MG63 (cell line): Measurements from ENCODE around the gene CAPN12. TPM values are rescaled to one million over a fixed set of nuclear protein-coding genes. Genes with fewer than 3 reads are reported as not detected.

Experiments used
- DNase-seq: peaks from one replicate; pipeline ENCODE4 v3.0.0-alpha.2; 2020
- H3K27me3 ChIP-seq: fragments of 250-450 bp; sonication (Bioruptor Pico); 2 replicates; pipeline ENCODE4 v1.5.1; 2020; ENCODE audit warnings: mild to moderate bottlenecking, moderate library complexity
- H3K36me3 ChIP-seq: fragments of 250-450 bp; sonication (Bioruptor Pico); 2 replicates; pipeline ENCODE4 v1.5.1; 2020; ENCODE audit warnings: mild to moderate bottlenecking, moderate library complexity
- H3K4me3 ChIP-seq: fragments of 250-450 bp; sonication (Bioruptor Pico); 2 replicates; pipeline ENCODE4 v1.5.1; 2020; ENCODE audit warnings: mild to moderate bottlenecking, moderate library complexity
- H3K9me3 ChIP-seq: fragments of 250-450 bp; sonication (Bioruptor Pico); 2 replicates; pipeline ENCODE4 v1.5.1; 2020; ENCODE audit warnings: mild to moderate bottlenecking, moderate library complexity
- total RNA-seq: library from RNA; depleted of rRNA; stranded (reverse); fragments of >200 nt; shearing (Covaris generic); gene quantifications from 2 replicates; pipeline ENCODE4 v1.2.3, GENCODE V29; 2014; ENCODE audit warnings: low replicate concordance

CAPN12 gene
- total RNA-seq, 1 experiment from 2014 or later, result not detected

DNA sequence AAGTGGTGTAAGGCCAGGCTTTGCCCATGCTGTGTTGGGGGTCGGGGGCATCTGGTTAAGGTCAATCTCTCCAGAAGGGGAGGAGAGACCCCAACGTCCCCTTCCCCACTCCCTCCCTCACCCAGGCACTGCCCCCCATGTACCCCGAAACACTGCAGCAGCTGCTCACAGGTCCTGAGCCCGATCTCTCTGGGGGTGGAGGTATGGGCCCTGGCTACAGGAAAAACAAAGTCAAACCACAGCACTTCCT, 10.2 kb downstream of the CAPN12 start:
- DNase-seq, result no peak
- Histone ChIP-seq H3K27me3 (no peaks in the 10 kb centered on the region), H3K9me3 (no peaks in the 10 kb centered on the region), H3K36me3 (peaks cover 43% of the 10 kb centered on the region), H3K4me3 (no peak overlapping the region)

DNA sequence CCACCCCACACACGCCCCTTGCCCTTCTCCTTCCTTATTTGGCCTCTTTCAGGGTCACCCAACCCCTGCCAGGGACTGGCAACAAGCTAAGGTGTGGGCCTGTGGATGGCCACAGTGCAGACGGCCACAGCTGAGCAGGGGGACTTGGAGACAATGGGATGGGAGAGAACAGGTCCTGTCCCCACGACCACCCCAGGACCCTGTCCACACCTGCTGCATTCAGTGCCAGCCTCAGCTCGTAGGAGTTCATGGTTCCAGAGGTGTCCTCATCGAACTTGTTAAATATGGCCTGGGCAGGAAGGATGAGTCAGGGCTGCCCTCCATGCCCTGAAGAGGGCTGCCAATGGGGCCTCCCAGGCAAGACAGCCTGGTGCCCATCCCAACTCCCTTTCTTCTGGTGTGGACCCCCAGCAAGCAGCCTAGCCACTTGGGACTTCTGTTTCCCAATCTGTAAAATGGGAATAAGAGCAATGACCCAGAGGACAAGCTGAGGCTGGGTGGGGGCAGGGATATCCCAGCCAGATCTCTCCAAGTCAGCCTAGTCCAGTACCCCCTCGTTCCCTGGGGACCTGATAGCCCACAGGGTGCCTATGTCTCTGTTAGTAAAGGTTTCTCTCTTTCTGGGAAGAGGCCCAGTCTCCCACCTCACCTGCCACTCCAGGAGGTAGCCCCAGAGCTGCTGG, 10.6 kb downstream of the CAPN12 start:
- H3K27me3 ChIP-seq, result no peaks in the 10 kb centered on the region
- peak; percentile 71 for DNase-seq

DNA sequence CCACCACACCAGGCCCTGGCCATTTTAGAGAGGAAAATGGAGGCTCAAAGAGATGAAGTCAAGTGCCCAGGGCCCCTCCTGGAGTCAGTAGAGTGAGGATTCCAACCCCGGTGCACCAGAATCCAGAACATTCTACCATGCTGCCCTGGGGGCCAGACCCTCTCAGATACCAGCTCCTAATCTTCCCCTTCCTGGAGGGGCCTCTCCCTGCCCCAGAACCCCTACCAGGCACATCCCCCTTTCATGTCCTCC, 11.1 kb downstream of the CAPN12 start:
- peaks cover 50% of the 10 kb centered on the region for H3K36me3 ChIP-seq

More for the DNA sequence above, 10.6 kb downstream of the CAPN12 start:
- peaks cover 48% of the 10 kb centered on the region for H3K36me3 ChIP-seq
- no peaks in the 10 kb centered on the region for H3K9me3 ChIP-seq
- no peak overlapping the region for H3K4me3 ChIP-seq

DNA sequence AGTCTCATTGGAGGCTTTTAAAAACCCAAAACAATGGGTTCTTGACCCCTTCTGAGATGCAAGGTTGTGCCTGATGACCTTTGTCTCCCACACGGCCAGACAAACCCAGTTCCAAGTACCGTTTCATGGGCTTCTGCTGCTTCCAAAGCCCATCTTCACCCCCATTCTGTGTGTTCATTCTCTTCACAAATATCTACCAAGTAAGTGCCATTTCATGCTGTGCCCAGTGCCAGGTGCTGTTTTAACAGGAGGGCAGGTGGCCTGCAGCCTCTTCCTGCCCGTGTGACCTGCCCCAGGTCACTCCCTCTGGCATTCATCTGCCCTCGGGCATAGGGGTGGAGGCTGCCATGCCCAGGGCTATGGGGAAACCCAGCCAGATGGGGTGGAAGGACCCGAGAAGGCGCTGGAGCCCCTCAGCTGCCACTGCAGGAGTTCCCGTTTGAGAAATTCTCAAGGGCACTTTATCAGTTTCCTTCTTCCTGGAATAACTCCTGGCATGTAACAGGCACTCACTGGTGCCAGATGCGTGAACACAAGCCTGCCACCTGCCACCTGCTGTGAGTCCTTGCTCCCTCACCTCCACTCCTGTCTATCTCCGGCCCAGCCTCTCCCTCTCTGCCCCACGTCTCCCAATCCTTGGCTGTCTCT, 12.5 kb downstream of the CAPN12 start:
- H3K4me3 ChIP-seq, result no peak overlapping the region
- peaks cover 64% of the 10 kb centered on the region for H3K36me3 ChIP-seq
- no peaks in the 10 kb centered on the region for H3K27me3 ChIP-seq
- no peak for DNase-seq
- H3K9me3 ChIP-seq, result no peaks in the 10 kb centered on the region

More for the DNA sequence above, 11.1 kb downstream of the CAPN12 start:
- no peaks in the 10 kb centered on the region for H3K27me3 ChIP-seq
- H3K4me3 ChIP-seq, result no peak overlapping the region
- DNase-seq, result no peak
- H3K9me3 ChIP-seq, result no peaks in the 10 kb centered on the region

DNA sequence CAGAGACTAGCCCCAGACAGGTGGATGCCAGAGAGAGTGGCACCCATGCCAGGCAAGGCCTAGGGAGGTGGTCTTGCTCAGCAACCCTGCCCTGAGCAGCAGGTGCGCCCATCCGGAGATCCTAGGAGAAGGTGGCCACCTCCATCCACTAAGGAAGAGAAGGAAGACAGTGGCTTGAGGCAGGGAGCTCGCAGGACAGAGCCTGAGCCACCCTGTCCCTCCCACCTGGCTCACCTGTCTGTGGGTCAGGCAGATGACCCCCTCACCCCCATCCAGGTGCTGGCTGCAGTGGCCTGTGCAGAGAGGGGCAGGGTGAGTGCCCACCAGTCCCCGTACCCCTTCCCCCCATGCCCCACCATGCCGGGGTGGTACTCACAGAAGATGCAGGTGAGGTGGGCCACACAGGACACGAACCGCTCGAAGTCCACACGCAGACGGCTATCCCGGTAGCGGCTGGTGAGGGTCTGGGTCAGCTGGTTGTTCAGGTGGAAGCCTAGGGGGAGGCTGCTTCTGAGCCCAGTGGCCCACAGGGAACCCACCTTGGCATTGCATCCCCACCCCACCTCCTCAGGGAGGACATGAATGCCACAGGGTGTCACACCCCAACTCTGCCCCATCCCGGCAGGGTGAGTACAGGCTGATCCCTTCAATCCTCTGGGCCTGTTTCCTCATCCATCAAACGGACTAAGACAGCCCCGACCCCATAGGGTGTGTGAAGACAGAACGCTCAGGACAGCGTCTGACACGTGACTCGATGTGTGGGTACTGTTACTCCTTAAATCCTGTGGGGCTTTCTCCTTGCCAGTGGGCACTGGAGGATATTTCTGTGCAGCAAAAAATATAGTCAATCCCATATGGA, 13.3 kb downstream of the CAPN12 start:
- H3K4me3 ChIP-seq, result no peak overlapping the region
- peaks cover 72% of the 10 kb centered on the region for H3K36me3 ChIP-seq
- no peaks in the 10 kb centered on the region for H3K9me3 ChIP-seq
- no peak for DNase-seq
- H3K27me3 ChIP-seq, result no peaks in the 10 kb centered on the region

DNA sequence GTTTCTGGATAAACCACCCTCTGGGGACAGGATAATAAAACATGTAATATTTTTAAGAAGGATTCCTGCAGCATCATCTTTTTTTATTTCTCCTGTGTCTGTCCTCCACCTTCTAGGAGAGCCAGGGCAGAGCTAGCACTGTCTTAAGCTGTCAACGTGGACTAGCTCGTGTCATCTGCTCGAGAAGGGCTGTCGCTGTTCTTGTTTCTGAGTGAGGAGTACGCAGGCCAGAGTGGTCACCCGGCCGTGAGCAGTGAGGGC, 13.9 kb downstream of the CAPN12 start:
- H3K36me3 ChIP-seq, result peaks cover 78% of the 10 kb centered on the region
- H3K4me3 ChIP-seq, result no peak overlapping the region
- DNase-seq, result no peak
- H3K9me3 ChIP-seq, result no peaks in the 10 kb centered on the region
- H3K27me3 ChIP-seq, result no peaks in the 10 kb centered on the region

DNA sequence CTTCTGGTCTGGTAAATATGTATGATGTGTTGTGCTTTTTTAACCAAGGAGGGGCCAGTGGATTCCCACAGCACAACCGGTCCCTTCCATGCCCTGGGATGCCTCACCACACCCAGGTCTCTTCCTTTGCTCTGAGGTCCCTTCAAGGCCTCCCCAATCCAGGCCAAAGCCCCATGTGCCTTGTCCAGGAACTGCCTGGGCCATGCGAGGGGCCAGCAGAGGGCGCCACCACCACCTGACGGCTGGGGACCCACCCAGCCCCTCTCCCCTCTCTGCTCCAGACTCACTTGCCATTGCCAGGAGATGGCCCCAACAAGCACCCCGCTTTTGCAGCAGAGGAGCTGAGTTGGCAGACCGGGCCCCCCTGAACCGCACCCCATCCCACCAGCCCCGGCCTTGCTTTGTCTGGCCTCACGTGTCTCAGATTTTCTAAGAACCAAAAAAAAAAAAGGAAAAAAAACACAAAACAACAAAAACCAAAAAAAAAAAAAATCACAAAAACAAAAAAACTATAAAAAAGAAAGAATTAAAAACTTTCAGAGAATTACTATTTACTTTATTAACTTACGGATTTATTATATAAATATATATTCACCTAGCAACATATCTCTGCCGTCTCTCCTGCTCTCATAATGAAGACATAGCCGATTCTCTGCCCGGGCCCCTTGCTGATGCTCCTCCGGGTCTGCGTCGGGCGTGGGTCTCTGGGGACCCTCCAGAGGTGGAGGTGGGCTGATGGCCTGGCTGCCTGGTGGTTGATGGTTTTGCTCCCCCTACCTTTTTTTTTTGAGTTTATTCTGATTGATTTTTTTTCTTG, 14.4 kb downstream of the CAPN12 start:
- Histone ChIP-seq H3K4me3 (no peak overlapping the region), H3K36me3 (peaks cover 83% of the 10 kb centered on the region), H3K27me3 (no peaks in the 10 kb centered on the region), H3K9me3 (no peaks in the 10 kb centered on the region)
- DNase-seq, result peak; percentile 79

DNA sequence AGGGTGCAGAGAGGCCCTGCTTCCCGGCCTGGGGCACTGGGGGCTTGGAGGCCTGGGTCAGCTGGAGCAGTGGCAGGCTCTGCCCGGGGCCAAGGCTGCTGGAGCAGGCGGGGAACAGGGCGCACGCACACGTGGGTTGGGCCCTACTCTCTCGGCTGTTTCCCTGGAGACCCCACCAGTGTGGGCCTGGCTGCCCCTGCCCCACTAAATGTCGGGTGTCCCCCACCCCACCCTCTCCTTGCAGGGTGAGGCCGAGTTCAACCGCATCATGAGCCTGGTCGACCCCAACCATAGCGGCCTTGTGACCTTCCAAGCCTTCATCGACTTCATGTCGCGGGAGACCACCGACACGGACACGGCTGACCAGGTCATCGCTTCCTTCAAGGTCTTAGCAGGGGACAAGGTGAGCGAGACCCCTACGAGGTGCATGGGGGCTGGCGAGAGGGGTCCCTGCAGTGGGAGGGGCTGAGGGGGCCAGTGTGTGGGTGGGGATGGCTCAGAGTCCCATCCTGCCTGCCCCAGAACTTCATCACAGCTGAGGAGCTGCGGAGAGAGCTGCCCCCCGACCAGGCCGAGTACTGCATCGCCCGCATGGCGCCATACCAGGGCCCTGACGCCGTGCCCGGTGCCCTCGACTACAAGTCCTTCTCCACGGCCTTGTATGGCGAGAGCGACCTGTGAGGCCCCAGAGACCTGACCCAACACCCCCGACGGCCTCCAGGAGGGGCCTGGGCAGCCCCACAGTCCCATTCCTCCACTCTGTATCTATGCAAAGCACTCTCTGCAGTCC, 15.3 kb downstream of the CAPN12 start:
- peaks cover 91% of the 10 kb centered on the region for H3K36me3 ChIP-seq
- DNase-seq, result no peak

DNA sequence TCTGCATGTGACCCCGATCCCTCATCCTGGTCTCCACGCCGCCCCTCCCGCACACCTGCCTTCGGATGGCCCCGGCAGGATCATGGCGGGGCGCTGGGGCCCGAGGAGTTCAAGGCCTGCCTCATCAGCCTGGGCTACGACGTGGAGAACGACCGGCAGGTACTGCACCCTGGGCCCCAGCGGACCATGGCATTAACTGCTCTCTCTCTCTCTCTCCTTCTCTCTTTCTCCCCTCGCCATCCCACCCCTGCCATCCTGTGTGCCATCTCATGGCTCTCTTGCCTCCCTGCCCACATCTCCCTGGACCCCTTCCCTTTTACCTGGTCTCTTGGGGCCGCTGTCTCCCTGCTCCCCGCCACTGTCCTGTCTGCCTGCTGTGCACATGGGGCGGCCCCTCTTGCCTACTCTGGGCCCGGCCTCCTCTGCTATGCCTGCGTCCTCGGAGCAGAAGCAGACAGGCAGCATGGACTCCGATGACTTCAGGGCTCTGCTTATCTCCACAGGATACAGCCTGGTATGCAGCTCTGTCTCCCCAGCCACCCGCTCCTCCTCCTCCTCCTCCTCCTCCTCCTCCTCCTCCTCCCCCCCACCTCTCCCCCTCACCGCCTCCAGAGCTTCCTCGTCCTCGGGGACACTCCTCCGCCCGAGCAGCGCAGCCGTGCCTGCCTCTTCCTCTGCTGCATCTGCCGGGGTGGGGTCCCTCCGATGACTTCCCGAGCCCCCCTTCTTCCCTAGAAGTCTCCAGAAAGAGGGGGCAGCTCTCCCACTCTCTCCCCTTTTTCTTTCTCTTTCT, 16.2 kb downstream of the CAPN12 start:
- no peak for DNase-seq
- H3K4me3 ChIP-seq, result no peak overlapping the region
- H3K36me3 ChIP-seq, result peaks cover 91% of the 10 kb centered on the region
- no peaks in the 10 kb centered on the region for H3K27me3 ChIP-seq
- H3K9me3 ChIP-seq, result no peaks in the 10 kb centered on the region

More for the DNA sequence above, 15.3 kb downstream of the CAPN12 start:
- Histone ChIP-seq H3K9me3 (no peaks in the 10 kb centered on the region), H3K4me3 (no peak overlapping the region), H3K27me3 (no peaks in the 10 kb centered on the region)

DNA sequence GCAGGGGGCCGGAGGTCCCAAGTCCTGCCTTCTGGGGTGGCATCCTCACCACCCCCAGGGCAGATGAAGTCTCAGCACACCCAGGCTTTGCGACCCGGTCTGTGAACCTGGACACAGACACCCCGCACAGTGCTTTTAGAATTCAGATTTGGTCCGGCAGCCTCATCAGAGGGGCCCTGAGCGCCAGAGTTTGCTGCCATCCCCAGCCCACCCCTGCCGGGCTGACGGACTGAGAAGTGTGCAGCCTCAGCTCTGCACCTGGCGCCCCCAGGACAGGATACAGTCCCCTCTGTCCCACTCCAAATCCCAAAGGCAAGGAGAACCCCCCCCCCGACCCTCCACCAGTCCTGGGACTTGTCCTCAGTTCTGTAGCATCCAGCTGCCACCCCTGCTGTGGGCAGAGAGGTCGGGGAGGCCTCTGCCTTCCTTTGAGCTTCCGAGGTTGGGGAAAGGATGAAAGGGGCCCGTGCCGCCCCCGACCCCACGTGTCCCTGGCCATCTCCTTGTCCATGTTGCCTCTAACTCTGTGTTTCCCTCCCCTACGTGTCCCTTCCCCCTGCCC, 16.9 kb downstream of the CAPN12 start:
- DNase-seq, result no peak
- H3K27me3 ChIP-seq, result no peaks in the 10 kb centered on the region
- H3K9me3 ChIP-seq, result no peaks in the 10 kb centered on the region
- H3K4me3 ChIP-seq, result no peak overlapping the region
- peaks cover 91% of the 10 kb centered on the region for H3K36me3 ChIP-seq

DNA sequence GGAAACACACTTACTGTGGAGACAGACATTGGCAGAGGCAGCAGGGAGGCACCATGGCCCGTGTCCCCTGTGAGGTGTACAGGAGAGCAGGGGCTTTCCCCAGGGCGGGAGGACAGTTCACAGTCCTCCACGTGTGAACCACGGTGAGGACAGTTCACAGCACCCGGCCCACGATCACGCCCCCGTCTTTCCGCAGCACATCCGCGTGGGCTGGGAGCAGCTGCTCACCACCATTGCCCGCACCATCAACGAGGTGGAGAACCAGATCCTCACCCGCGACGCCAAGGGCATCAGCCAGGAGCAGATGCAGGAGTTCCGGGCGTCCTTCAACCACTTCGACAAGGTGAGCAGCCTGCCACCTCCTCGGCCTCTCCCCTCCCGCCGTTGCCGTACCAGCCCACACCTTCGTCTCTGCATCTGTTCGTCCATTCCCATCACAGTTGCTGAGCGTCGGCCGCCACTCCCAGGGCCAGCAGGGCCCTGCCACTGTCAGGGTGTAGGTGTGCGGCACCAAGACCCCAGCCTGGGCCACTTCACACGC, 17.4 kb downstream of the CAPN12 start:
- Histone ChIP-seq H3K36me3 (peaks cover 91% of the 10 kb centered on the region), H3K9me3 (no peaks in the 10 kb centered on the region), H3K27me3 (no peaks in the 10 kb centered on the region), H3K4me3 (no peak overlapping the region)
- no peak for DNase-seq

DNA sequence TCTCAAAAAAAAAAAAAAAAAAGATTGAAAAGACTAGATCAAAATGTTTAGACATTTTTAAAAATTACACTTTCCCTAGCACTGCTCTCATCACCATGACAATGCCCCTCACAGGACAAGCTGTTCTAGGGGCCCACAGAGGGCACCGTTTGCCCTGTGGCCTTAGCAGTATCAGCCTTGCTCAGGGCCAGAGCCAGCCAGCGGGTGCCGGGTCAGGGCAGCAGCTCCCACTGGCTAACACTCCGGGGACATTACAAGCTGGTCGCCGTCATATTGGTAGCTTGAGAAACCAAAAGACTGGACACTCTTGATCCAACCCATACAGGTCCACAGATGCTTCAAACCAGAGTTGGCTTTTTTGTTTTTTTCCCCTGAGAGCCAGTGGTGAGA, 18.0 kb downstream of the CAPN12 start:
- H3K4me3 ChIP-seq, result no peak overlapping the region
- H3K36me3 ChIP-seq, result peaks cover 91% of the 10 kb centered on the region
- H3K27me3 ChIP-seq, result no peaks in the 10 kb centered on the region
- no peak for DNase-seq
- H3K9me3 ChIP-seq, result no peaks in the 10 kb centered on the region

DNA sequence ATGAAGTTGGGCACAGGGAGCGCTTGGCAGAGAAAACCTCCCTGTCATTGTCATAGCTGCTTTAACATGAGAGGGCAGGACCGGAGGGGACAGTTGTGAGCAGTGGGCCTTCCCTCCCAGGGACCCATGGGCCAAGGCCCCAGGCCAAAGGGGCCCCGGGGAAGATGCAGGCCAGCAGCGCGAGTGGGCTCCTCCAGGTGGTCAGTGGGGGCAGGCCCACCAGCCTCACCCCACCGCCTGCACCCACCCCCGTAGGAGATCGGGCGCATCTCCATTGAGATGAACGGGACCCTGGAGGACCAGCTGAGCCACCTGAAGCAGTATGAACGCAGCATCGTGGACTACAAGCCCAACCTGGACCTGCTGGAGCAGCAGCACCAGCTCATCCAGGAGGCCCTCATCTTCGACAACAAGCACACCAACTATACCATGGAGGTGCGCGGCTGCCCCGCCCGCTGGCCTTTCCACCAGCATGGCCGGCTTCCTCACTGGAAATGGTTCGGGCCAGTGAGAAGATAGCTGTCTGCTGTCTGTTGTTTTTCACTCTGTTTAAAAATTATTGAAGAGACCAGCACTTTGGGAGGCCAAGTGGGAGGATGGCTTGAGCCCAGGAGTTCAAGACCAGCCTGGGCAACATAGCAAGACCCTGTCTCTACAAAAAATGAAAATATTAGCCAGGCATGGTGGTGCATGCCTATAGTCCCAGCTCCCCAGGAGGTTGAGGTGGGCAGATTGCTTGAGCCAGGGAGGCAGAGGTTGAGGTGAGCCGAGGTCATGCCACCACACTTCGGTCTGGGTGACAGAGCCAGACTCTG, 18.6 kb downstream of the CAPN12 start:
- DNase-seq, result no peak
- no peaks in the 10 kb centered on the region for H3K27me3 ChIP-seq

DNA sequence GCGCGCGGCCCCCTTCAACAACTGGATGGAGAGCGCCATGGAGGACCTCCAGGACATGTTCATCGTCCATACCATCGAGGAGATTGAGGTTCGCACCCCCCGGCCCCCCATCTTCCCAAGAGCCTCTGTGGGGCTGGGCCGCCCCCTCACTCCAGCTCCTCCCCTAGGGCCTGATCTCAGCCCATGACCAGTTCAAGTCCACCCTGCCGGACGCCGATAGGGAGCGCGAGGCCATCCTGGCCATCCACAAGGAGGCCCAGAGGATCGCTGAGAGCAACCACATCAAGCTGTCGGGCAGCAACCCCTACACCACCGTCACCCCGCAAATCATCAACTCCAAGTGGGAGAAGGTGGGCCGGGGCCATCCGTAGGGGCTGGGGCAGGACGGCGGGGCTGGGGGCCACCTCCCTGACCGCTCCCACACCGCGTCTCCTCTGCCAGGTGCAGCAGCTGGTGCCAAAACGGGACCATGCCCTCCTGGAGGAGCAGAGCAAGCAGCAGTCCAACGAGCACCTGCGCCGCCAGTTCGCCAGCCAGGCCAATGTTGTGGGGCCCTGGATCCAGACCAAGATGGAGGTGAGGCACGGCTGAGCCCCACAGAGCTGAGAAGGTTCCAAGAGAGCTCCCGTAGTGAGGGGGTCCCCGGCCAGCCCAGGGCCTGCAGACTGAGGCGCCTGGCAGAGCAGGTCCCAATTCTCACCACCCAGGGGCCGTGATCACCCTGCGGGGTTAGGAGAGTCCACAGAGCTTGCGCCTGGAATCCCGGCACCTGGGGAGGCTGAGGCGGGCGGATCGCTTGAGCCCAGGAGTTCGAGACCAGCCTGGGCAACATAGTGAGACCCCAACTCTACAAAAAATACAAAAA, 20.1 kb downstream of the CAPN12 start:
- DNase-seq, result no peak
- Histone ChIP-seq H3K9me3 (no peaks in the 10 kb centered on the region), H3K36me3 (peaks cover 98% of the 10 kb centered on the region), H3K4me3 (no peak overlapping the region), H3K27me3 (no peaks in the 10 kb centered on the region)

More for the DNA sequence above, 18.6 kb downstream of the CAPN12 start:
- H3K4me3 ChIP-seq, result no peak overlapping the region
- H3K36me3 ChIP-seq, result peaks cover 91% of the 10 kb centered on the region
- H3K9me3 ChIP-seq, result no peaks in the 10 kb centered on the region
